Type B pancreatic cell (in vitro differentiated cells): Measurements from ENCODE around the gene PPARG. TPM values are rescaled to one million over a fixed set of nuclear protein-coding genes. Genes with fewer than 3 reads are reported as not detected.
"Not testable (repeated sequence)": the region's sequence is repeated elsewhere in the genome, so short reads cannot be mapped to it uniquely, and the experiment has no call there.

Experiments
- DNase-seq: peaks from one replicate; pipeline ENCODE4 v3.0.0; 2021; ENCODE audit warnings: mixed read lengths; ENCODE audit not compliant: unreplicated experiment; ENCODE audit errors: extremely low spot score
- H3K27ac Mint-ChIP-seq: 2 replicates; pipeline ENCODE4 v1.8.0; 2021; ENCODE audit warnings: mild to moderate bottlenecking, mixed read lengths
- H3K27me3 Mint-ChIP-seq: 2 replicates; pipeline ENCODE4 v1.8.0; 2021; ENCODE audit warnings: mixed read lengths
- H3K36me3 Mint-ChIP-seq: 2 replicates; pipeline ENCODE4 v1.8.0; 2021; ENCODE audit warnings: mixed read lengths
- H3K4me1 Mint-ChIP-seq: one replicate; pipeline ENCODE4 v1.8.0; 2021; ENCODE audit warnings: mixed read lengths; ENCODE audit not compliant: unreplicated experiment
- H3K4me3 Mint-ChIP-seq: 2 replicates; pipeline ENCODE4 v1.8.0; 2021; ENCODE audit warnings: mild to moderate bottlenecking, mixed read lengths
- H3K9me3 Mint-ChIP-seq: 2 replicates; pipeline ENCODE4 v1.8.0; 2021; ENCODE audit warnings: mixed read lengths
- CTCF ChIP-seq: fragments of 200-600 bp; sonication (generic); conservative IDR thresholded peaks from 2 replicates; pipeline ENCODE4 v1.5.0; 2021; ENCODE audit warnings: antibody characterized with exemption, mild to moderate bottlenecking
- total RNA-seq: library from RNA; stranded (reverse); gene quantifications from 2 replicates; pipeline ENCODE4 v1.2.1, GENCODE V29; 2021; ENCODE audit warnings: low replicate concordance

The PPARG gene
- total RNA-seq, 1 donor from 2014 or later, result 21.5 TPM

DNA sequence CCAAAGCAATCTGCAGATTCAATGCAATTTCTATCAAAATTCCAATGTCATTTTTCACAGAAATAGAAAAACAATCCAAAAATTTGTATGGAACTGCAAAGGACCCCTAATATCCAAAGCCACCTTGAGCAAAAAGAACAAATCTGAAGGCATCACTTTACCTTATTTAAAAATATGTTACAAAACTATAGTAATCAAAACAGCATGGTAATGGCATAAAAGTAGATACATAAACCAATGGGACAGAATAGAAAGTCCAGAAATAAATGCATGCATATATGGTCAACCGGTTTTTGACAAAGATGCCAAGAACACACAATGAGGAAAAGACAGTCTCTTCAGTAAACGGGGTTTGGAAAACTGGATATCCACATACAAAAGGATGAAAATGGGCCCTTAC lies 39.4 kb upstream of the PPARG start:
- no peak overlapping the region for H3K27ac Mint-ChIP-seq
- TF ChIP-seq CTCF, result no peak

DNA sequence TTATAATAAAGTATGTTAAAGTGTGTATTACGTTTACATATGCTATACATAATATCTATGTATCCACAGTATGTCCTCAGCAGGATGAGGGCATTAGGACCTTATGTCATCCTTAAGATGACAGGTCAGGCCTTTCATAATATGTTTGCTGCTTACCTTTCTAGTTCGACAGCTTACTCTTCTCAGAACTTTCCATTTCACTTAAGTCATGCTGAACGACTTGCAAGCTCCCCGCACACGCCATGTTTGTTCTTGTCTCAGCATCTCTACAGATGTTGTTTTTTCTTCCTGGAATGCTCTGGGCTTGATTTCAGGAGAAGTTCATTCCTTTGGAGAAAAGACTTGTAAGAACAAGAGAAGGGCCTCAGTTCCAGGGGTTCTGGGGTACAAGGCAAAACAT lies 36.0 kb upstream of the PPARG start:
- TF ChIP-seq CTCF, result no peak
- DNase-seq, result no peak
- Mint-ChIP-seq H3K27me3 (no peaks in the 10 kb centered on the region), H3K36me3 (no peaks in the 10 kb centered on the region), H3K4me3 (no peak overlapping the region), H3K4me1 (peaks cover 7% of the 10 kb centered on the region), H3K9me3 (peaks cover 4% of the 10 kb centered on the region), H3K27ac (no peak overlapping the region)

More for the DNA sequence above, 39.4 kb upstream of the PPARG start:
- DNase-seq, result no peak
- H3K27me3 Mint-ChIP-seq, result peaks cover 17% of the 10 kb centered on the region
- H3K4me1 Mint-ChIP-seq, result peaks cover 7% of the 10 kb centered on the region
- no peak overlapping the region for H3K4me3 Mint-ChIP-seq
- no peaks in the 10 kb centered on the region for H3K36me3 Mint-ChIP-seq
- peaks cover 4% of the 10 kb centered on the region for H3K9me3 Mint-ChIP-seq

- no peaks in the 10 kb centered on the region for H3K27me3 Mint-ChIP-seq
- peak overlapping the region; percentile 29 for H3K27ac Mint-ChIP-seq
- peaks cover 7% of the 10 kb centered on the region for H3K9me3 Mint-ChIP-seq
- H3K36me3 Mint-ChIP-seq, result no peaks in the 10 kb centered on the region
- TF ChIP-seq CTCF, result no peak
- peak overlapping the region; percentile 49 for H3K4me3 Mint-ChIP-seq
- no peak for DNase-seq
- H3K4me1 Mint-ChIP-seq, result peaks cover 7% of the 10 kb centered on the region
Measured at GRCh38 chr3:12253516-12254343, 35.1 kb upstream of the PPARG start.

DNA sequence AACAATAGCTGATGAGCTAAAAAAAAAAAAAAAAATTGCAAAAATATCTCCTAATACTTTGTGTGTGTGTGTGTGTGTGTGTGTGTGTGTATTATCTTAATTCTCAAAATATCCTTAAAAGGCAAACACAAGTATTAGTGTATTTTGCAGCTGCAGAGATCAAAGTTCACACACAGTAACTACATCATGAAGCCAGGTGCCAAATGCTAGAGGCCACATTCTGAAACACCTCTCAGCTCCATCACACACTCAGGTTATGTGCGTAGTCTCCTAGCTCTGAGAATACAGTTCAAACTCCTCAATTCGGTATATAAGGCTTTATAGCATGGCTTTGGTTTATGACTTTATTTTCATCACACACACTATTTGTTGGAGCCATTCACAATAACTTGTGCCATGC lies 33.5 kb upstream of the PPARG start:
- DNase-seq, result no peak
- Mint-ChIP-seq H3K27ac (no peak overlapping the region), H3K4me1 (peaks cover 7% of the 10 kb centered on the region), H3K9me3 (peaks cover 7% of the 10 kb centered on the region), H3K36me3 (no peaks in the 10 kb centered on the region), H3K4me3 (no peak overlapping the region), H3K27me3 (peaks cover 3% of the 10 kb centered on the region)
- no peak for TF ChIP-seq CTCF

GRCh38 chr3:12258911-12259310 lies 30.0 kb upstream of the PPARG start:
- TF ChIP-seq CTCF, result no peak
- Mint-ChIP-seq H3K4me1 (peaks cover 3% of the 10 kb centered on the region), H3K4me3 (no peak overlapping the region), H3K36me3 (no peaks in the 10 kb centered on the region), H3K9me3 (peaks cover 3% of the 10 kb centered on the region), H3K27me3 (peaks cover 3% of the 10 kb centered on the region), H3K27ac (no peak overlapping the region)
- no peak for DNase-seq

- not testable (repeated sequence) for H3K36me3 Mint-ChIP-seq, DNase-seq, H3K27me3 Mint-ChIP-seq, H3K27ac Mint-ChIP-seq, H3K9me3 Mint-ChIP-seq, H3K4me3 Mint-ChIP-seq, H3K4me1 Mint-ChIP-seq
Measured at GRCh38 chr3:12262173-12262572, 26.7 kb upstream of the PPARG start.
